HG03025 (cell line): ENCODE data around the gene PTPRK.
"Not testable (repeated sequence)": the region's sequence is repeated elsewhere in the genome, so short reads cannot be mapped to it uniquely, and the experiment has no call there.

ENCODE experiments used
- ATAC-seq: cut with Tn5 transposase; IDR thresholded peaks from one replicate; pipeline ENCODE4 v1.9.1; 2021; ENCODE audit warnings: mild to moderate bottlenecking, moderate library complexity; ENCODE audit not compliant: unreplicated experiment, low FRiP score

PTPRK gene

GRCh38 chr6:128452713-128453112 is 67.7 kb downstream of the PTPRK start:
- no peak for ATAC-seq

DNA sequence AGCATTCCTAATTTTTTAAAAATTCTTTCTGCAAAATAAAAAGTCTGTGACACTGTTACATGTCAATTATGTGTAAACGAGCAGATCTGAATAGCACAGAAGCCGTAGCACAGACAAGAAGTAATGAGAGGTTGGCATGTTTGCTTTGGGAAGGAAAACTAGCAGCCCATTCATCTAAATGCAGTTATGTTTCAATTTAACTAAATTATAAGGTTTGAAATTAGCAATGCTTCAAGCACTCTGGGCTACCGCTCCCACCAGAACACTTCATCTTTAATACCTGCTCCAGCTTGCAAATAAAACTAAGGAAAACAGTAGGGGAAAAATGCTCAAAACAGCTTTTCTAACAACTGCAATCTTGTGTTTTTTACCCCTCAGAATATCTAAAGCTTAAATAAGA is 73.9 kb downstream of the PTPRK start:
- ATAC-seq = no peak

DNA sequence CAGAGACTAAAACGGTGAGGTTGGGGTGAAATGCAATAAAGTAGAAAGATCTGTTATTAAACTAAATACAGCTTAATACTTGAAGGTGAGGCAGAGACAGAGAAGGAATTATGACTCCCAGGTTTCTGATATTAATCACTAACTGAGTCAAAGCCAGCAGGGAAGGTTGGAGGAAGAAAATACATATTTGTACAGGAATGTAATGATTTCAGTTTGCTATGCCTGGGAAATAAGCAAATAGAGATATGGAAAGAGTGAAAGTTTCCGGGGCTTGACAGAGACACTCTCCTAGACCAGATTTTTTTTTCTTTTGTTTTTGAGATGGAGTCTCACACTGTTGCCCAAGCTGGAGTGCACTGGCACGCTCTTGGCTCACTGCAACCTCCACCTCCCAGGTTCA is 76.8 kb downstream of the PTPRK start:
- ATAC-seq = no peak

- no peak for ATAC-seq
Observed at GRCh38 chr6:128439627-128440026, 80.8 kb downstream of the PTPRK start.

GRCh38 chr6:128438393-128438792 is 82.0 kb downstream of the PTPRK start:
- ATAC-seq = no peak

- ATAC-seq = no peak
Observed at GRCh38 chr6:128437685-128438084, 82.7 kb downstream of the PTPRK start.

DNA sequence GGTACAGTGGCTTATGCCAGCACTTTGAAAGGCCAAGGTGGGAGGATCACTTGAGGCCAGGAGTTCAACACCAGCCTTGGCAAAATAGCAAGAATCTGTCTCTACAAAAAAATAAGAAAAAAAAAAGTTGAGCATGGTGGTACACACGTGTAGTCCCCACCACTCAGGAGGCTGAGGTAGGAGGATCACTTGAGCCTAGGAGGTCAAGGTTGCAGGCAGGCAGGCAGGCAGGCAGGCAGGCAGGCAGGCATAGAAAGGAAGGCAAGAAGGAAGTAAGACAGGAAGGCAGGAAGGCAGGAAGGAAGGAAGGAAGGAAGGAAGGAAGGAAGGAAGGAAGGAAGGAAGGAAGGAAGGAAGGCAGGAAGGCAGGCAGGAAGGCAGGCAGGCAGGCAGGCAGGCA is 85.6 kb downstream of the PTPRK start:
- not testable (repeated sequence) for ATAC-seq

GRCh38 chr6:128432394-128432793 is 88.0 kb downstream of the PTPRK start:
- no peak for ATAC-seq

- no peak for ATAC-seq
Observed at GRCh38 chr6:128427139-128427538, 93.3 kb downstream of the PTPRK start.

DNA sequence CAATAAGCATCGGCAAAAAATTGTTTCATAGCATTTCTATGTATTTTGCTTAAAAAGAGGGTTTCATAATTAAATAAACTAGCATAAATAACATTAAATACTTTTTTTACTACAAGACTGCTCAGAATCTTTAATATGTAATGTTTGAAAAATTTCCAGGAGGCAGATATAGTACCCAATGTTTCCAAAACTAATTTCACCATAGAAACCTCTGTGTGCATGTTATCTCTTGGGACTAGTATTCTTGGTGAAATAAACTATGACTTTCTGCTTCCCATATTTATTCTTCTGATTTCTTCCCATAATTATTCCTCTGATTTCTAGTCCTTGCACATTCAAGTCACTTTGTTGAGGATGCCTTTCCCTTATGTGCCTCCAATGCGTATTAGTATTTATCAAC is 94.5 kb downstream of the PTPRK start:
- no peak for ATAC-seq

DNA sequence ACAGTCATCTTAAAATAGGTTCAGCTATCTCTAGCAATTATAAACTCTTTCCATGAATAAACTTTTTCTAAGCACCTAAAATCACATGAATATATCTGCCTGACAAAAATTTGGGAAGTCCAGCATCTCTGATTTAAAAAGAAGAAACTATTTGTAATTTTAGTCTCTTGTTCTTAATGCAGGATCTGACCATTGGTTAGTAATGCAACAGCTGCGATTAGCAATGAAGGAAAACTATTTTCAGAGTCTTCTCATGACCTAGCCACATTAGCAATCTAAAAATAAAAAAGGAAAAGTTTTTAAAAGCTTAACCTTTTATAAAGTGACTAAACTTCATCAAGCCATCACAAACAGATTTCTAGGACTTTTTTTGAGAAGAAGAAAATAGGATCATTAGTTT is 97.5 kb downstream of the PTPRK start:
- ATAC-seq = no peak

- ATAC-seq = no peak
Observed at GRCh38 chr6:128422200-128422599, 98.2 kb downstream of the PTPRK start.

- no peak for ATAC-seq
Observed at GRCh38 chr6:128421788-128422187, 98.6 kb downstream of the PTPRK start.

DNA sequence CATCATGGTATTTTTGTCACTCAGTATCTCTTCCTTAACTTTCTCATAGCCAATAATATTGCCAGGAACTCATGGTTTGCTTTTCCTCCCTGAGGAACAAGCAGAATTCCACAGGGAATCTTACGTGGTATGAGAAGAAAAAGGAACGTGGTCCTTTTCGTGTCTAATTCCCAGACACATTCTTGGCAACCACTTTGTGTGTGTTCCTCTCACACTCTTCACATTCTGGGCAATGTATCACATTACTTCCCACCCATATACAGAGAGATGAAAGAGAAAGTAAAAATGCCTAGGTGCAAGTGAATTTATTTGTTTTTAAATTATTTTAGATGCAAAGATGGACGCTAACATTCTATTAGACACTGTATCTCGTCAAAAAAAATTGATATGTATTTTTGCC is 102.7 kb downstream of the PTPRK start:
- ATAC-seq = no peak

GRCh38 chr6:128415387-128415786 is 105.0 kb downstream of the PTPRK start:
- ATAC-seq = no peak

GRCh38 chr6:128414943-128415342 is 105.5 kb downstream of the PTPRK start:
- no peak for ATAC-seq

DNA sequence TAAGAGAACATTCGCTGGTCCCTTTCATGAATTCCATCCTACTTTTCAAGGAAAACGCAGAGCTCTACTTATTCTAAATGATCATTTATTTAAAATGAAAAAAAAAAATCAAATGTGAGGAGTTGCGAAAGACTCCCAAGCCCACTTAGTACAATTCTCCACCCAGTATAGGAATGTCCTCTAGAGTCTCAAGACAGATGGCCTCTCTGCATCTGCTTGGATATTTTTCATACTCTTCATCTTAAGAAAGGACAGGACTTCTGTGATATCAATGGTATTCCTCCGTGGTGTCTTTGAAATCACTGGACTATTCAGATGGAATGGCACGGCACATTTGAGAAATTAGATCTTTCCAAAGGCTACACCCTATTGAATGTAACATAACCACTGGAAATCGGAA is 107.1 kb downstream of the PTPRK start:
- no peak for ATAC-seq

- no peak for ATAC-seq
Observed at GRCh38 chr6:128412680-128413079, 107.7 kb downstream of the PTPRK start.

- no peak for ATAC-seq
Observed at GRCh38 chr6:128410584-128410983, 109.8 kb downstream of the PTPRK start.

DNA sequence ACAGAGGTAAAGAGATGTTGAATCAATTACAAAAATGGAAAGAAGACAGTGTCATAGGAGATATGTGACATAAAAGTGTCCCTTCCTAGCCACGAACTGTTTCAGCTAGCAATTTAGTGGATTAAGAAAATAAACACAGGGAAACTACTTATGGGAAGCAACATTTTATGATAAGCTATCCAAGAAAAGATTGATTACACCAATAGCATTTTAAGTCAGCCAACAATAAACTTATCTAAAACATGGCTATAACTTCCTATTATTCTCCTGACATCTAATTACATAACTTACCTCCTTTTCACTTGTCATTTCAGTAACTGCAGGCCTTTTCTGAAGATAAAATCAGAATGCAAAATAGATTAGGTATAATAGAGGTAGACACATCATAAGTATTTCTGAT is 111.4 kb downstream of the PTPRK start:
- ATAC-seq = no peak

- no peak for ATAC-seq
Observed at GRCh38 chr6:128406453-128406852, 113.9 kb downstream of the PTPRK start.

DNA sequence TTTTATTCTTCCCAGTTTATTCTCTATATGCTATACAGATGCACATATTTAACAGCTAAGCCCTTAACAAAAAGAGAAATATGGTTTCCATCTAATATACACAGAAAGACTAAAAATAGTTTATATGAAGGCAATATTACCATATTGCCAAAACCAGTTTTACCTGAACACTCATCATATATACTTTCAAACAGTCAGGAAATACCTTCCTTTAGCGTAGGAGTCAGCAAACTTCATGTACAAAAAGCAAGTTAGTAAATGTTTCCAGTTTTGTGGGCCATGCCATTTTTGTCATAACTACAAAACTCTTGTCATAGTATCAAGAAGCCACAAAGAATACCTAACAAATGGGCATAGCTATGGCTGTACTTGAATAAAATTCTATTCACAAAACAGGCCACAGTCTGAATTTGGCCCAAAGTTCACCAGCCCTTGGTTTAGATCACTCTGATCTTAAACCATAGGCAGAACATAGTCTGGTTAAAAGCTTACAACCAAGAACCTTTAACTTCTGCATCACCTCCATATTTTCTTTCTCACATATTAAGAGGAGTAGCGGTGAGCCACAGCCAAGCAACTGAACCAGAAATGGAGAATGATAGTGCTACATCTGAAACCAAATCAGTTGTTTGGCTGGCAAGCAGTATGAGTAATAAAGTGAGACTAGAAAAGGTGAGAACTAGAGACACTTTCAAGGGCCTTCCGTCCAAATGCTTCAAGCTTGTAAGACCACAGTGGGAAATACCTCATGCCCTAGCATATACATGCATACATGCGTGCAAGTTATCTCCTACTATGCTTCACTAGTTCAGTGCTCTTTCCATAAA is 116.6 kb downstream of the PTPRK start:
- no peak for ATAC-seq

DNA sequence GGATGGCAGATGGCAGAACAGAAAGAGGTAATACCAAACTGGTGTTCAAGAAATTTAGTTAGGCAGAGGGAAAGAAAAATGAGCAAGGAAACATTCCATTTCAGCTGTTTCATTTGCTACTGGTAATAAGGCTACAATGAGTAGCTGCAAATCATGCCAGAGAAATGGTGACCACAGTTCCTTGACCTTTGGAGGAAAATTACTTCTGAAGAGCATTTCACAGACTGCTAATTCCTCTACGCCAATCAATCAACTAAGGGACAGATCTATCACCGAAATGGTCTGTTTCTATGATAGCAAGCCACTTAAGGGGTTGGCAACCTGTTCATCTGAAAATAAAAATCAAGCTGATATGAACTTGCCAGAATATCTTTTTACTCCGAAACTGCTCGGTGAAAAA is 119.5 kb downstream of the PTPRK start:
- no peak for ATAC-seq
